HG02610 (cell line): Measurements from ENCODE around the gene MIEN1.
"Not testable (repeated sequence)": the region's sequence is repeated elsewhere in the genome, so short reads cannot be mapped to it uniquely, and the experiment has no call there.

Experiments used
- ATAC-seq: cut with Tn5 transposase; IDR thresholded peaks from one replicate; pipeline ENCODE4 v1.9.1; 2021; ENCODE audit warnings: mild to moderate bottlenecking, moderate library complexity; ENCODE audit not compliant: unreplicated experiment

Gene MIEN1, protein sequence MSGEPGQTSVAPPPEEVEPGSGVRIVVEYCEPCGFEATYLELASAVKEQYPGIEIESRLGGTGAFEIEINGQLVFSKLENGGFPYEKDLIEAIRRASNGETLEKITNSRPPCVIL

DNA sequence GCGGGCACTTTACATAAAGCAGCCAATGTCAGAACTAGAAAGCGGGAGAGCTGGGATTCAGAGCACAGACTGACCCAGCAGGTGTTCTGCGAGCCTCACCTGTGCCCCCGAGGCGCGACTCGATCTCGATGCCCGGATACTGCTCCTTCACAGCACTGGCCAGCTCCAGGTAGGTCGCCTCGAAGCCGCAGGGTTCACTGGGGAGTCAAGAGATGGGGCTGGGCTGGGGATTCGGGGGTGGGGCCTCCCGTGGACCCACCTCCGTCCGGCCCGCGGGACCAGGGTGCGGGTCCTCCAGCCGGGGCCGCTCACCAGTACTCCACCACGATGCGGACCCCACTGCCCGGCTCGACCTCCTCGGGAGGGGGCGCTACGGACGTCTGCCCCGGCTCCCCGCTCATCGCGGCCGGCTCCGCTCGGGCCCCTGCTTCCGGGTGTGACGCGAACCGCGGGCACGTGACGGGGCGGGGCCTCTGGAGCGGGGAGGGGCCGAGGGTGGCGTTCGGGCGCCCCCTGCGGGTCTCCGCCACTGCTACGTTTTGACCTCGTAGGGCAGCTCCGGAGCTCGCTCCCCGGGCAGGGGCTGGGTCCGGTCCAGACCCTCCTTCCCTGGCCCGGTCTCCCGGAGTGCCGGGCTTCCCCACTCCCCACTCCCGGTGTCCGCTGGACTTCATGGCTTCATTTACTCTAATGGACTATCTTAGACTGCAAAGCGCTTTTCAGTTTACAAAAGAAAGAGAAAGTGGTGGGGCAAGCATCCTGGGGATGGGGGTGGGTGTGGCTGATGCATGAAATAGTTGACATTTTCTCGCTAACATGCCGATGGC is at the start of gene MIEN1:
TSS of gene MIEN1 (minus strand) at position 438 of the 827 bp plus-strand sequence. CDS start at position 401, 37 bp downstream.
- peak; percentile 88 for ATAC-seq

DNA sequence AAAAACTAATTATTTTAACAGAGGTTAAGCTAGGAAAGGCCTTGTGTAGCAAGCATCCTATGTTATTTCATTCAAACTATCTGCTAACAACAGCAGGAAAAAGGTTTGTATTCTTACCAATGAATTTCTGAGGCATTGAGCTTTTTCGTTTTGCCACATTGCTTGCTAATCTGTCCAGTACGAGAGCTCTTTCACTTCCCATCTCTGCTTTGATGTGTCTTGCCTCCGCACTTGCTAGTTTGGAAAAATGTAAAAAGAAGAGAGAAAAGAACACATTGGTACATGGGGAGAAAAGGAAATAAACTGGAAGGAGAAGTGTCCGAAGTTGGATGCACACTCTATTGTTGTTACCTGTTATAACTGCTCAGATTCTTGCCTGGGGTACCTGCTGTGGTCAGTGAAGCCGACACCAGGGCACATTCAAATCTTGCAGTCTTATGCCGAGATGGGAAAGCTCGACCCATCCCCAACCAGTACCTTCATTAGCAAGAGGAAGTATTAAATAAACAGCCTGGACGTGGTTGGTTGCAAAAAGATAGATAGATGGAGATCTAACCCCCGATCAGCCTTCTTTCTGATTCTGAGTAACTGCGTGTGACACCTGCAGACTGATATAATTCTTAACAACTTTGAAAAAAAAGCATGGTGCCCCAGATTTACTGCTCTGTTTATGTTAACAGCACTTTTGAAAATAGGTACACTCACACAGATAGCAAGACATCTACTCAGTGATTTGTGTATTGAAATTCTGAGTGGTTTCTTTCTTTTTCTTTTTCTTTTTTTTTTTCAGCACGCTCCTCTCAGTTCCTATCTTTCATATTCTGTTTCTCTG is 47.4 kb upstream of the MIEN1 start:
- ATAC-seq = peak; percentile 52

DNA sequence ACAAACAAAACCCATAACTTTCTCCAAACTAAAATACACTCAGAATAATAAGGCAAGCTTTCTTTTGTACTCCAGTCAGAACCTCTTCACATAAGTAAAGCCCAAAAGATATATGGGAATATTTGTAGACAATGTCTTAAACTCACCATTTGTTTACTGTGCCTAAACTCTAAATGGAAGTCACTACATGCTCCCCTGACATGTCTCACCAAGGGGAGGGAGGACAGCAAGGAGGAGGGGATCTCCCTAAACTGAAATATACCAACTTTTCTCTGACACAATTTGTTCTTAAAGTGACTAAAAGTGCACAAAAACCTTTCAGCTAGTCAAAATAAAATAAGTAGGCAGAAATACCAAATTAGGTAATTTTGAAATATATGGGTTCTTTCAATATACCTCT is 45.9 kb upstream of the MIEN1 start:
- no peak for ATAC-seq

DNA sequence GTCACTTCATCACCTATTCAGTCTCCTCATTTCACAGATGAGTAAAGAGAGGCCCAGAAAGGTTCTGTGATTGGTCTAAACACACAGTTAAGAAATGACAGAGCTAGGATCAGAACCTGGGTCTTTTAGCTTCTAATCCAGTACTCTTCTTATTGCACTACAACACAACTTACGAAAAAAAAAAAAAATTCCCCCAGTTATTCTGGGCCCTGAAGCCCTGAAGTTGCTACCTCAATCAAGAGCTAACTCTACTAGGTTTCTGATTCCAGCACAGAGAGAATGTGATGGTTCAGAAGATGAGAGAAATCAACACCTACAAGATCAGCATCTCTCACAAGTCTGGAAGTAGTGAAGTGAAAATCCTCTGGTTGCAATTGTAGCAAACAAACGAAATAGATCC is 44.7 kb upstream of the MIEN1 start:
- peak; percentile 39 for ATAC-seq

DNA sequence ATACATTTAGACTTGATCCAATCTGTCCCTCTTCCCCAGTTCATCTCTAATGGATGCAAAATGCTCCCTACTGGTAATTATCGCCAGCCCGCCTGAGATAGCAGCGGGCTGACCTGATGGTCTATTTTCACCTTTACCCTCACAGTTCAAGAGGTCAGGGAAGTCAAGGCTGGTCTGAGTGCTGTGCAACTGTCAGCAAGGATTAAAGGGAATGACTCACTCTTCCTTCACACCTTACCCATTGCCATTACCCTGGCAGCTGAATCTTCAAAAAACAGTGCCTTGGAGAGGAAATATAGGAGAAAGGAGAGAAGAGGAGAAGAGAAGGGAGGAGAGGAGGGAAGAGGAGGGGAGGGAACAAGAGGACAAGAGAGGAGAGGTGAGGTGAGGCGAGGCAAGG is 43.7 kb upstream of the MIEN1 start:
- no peak for ATAC-seq

DNA sequence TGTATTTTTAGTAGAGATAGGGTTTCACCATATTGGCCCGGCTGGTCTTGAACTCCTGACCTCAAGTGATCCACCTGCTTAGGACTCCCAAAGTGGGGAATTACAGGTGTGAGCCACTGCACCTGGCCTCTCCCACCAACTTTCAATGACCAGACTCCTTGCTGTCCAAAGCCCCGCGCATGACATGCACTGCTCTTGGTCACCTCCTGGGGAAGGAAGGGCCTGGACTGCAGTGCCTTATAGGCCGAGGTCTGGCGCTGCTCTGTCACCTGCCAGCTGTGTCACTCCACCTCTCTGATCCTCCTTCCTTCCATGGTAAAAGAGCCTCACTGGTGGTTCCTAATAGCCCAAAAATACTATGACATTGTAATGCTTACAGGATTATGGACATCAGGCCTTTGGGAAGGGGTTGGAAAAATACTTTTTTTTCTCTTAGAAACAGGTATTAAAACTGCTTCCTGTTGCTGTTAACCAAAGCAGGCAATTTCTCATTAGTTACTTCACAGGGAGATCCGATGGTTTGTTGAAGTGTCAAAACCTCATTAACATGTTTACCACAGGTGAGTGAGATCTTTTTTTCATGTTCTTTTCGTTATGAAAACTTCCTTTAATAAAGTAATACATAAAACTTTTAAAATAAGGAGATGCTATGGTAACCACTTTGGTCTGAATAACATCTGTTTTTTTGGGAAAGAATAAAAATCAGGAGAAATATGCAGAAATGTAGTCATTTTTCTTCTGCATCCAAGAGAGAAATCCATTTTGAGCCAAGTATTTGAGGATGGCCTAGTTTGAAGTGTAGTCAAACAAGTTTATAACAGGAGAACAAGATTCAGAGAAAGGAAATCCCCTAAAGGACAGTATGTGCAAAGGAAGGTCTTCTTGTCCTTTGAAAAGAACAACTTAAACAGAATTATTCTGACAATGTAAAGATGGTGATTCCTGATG is 42.9 kb upstream of the MIEN1 start:
- ATAC-seq = no peak

DNA sequence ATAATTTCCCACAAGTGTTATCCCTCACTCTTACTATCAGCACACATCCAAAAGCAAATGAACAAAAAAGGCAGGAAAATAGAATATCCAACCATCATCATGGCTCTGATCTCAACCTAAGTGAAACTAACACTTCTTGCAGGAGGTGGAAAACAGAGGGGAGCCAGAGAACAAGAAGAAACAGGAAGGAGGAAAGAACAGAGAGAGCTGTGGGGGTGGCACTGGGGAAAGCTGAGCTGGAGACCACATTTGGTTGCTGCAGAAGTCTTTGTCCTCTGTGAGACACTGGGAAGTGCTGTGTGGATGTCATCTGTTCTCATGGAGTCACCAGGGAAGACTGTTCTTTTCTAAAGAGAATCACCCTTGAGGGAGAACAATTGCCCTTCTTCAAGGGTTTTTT is 42.1 kb upstream of the MIEN1 start:
- no peak for ATAC-seq

DNA sequence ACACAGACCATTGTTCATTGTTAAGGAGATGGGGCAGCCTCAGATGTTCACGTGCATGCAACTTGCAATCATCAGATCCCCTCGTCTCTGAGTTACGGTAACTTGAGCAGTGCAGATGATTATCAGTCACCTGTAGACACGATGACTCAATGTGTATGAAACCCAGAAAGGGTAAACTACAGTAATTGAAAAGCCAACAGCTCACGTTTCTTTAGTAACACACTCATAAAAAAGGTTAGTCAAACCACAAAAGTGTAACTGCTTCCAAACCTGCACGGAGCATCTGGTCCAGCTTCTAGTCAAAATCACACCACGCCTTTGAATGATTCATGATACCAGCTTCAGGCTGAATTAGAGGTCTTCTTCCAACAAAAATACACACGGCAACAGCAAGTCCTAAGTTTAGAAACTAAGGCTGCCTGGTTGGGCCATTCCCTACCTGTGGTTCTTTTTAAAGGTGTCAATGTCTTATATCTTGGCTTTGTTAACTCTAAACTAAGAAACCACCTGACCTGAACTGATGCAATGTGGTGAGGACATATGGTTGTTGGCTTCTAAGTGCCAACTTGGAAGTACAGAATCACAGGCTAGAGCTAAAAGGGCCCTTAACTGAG is 39.7 kb upstream of the MIEN1 start:
- peak; percentile 68 for ATAC-seq

DNA sequence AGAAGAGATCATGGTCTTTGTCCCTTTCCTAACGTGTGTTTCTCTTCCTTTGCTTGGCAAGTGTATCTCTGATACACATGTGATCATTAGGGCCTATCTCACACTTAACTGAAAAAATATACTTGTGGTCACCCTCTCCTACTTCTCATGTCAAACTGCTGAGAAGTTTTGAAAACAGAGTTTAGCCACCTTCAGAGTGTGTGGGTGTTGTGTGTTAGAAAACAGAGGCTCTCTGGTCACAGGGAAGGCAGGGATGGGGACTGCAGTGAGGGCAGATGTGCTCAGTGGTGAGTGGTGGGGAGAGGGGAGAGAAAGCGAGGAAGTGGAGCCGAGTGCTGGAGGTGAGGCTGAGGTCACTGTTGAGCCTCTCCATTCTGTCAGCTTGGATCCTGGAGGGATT is 36.8 kb upstream of the MIEN1 start:
- ATAC-seq = no peak

DNA sequence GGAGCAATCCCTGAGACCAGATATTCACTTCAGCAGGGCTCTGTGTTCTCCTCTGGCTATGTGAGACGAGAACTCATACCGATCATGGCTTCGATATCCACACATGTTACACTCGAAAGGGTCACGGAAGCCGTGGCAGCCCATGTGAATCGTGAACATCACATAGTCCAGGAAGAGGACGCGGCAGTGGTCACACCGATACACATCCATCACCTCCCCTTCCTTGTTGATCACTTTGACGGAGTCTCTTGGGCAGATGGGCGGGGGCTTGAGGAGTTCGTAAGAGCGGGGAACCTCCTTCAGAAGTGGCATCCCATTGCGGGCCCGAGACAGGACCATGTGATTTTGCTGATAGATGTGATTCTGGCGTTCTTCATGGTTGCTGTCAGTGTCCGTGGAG is 35.4 kb upstream of the MIEN1 start:
- no peak for ATAC-seq

DNA sequence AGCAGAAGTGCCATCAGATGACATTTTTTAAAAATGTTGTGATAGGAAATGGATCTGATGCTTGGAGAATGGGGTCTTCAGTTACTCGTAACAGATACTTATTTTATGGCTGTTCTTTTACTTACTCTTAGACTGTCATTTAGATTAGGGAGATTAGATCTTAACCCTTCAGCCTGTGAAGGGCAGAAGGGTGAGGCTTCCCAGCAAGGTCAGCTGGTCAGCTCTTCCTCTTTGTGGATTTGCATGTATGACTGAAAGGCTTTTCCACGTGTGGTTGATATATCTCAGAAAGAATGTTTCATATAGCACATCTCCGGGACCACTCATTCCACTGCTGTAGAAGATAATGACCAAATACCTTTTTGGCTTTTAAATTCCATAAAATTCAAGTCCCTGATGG is 34.8 kb upstream of the MIEN1 start:
- no peak for ATAC-seq

DNA sequence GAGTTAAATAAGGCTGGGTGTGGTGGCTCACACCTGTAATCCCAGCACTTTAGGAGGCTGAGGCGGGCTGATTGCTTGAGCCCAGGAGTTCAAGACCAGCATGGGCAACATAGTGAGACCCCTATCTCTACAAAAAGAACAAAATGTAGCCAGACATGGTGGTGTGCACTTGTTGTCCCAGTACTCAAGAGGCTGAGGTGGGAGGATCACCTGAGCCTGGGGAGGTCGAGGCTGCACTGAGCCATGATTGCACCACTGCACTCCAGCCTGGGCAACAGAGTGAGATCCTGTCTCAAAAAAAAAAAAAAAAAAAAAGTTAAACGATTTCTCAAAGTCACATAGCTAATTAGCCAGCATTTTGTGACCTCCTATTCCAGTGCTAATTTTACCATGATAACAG is 33.8 kb upstream of the MIEN1 start:
- ATAC-seq = not testable (repeated sequence)

DNA sequence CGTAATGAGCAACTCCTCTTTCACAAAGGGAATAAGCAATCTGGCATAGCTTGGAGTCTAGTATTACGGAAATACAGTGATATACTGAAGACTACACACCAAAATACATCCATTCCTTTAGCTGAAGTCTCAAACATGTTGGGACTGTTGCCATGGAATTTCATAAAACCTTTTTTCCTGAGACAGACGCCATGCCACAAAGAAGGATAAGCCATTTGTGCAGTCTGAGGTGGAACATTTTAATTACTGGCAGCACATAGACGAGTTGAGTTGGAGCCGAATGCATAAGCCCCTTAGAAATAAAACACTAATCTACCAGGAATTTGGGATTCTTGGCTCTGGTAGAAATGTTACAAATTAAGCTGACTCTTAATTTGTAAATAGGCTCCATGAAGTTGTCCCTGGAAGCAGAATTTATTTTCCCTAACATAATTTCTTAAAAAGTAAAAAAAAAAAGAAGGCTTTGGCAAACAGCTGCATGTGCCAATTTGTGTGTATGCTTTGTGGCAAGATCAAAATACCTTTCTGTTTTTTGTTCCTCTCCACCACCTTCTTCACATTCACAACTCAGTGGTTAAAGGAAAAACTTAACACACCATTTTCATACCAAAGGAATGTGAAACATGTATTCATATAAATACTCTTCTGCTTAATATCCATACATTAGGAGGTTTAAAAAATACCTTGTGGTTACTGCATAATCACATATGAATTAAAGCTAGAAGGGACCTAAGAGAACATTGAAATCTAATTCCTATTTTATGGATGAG is 32.9 kb upstream of the MIEN1 start:
- no peak for ATAC-seq

DNA sequence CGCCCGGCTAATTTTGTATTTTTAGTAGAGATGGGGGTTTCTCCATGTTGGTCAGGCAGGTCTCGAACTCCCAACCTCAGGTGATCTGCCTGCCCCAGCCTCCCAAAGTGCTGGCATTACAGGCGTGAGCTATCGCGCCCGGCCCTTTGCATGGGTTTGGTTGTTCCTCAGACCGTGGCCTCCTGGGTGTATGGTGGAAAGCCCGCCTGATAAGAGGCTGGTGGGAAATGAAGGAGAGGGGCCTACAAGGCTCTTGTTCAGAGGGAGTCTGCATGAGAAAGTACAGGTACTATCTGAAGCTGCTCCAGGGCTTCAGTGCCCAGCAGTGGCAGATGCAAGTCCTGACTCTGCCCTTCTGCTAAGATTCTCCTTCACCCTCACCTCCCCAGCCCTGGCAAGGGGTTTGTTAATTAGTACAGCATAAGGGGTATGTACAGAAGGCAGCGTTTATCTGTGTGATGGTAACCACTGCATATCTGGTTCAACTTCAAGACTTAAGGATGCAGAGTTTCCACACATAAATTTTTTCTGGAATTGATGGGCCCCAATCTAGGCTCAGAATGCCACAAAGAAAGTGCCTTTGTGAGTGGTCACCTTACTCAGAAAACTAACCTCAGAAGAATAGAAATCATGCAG is 31.6 kb upstream of the MIEN1 start:
- no peak for ATAC-seq

DNA sequence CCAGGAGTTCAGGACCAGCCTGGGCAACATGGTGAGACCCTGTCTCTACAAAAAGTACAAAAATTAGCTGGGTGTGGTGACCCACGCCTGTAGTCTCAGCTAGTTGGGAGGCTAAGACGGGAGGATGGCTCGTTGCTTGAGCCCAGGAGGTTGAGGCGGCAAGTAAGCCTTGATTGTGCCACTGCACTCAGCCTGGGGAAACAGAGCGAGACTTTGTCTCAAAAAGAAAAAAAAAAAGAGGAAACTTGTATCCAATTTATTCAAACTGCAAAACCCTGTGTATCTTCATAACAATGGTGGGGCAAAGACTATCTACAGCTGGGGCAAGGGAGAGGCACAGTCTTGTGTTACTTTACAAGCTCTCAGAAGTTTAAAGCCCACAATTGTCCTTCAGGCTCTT is 28.9 kb upstream of the MIEN1 start:
- ATAC-seq = no peak

DNA sequence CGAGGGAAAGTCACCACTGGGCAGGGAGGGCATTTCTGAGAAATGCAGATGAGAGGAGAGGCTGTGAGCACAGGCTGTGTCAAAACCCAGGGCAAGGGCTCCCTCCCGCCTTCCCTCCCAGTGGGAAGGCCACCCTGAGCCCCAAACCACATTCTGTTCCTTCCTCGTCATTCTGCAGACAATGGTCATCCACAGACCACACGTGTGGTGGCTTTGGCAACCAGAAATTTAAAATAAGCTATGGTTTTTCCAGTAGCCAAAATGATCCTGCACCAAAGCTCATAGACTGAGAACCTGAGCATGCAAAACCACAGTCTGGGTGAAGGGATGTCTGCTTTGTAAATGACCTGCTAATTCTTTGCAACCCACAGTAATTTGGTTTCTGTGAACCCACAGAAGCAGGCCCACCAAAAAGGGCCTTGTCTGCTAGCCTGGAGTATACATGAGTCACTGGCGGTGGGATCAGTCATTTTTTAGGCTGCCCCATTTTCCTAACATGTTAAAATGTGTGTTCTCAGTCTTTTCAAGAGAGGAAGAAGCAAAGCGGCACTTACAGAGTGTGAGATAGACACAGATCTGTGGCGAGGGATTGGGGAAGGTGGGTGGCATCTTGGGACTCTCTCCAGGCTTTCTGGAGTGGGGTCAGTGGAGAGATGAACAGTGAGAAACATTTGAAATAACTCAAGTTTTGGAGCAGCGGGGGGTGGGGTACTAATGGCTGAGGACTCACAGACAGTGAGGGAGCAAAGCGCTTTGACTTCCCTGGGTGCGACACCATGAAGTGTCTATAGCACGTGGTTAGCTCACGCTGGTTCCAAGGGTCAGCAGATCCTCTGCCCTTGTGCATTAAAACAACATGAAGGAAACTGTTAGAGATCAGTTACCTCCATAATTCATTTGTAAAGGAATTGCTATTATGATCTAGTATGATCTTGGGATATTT is 27.9 kb upstream of the MIEN1 start:
- ATAC-seq = peak; percentile 26

DNA sequence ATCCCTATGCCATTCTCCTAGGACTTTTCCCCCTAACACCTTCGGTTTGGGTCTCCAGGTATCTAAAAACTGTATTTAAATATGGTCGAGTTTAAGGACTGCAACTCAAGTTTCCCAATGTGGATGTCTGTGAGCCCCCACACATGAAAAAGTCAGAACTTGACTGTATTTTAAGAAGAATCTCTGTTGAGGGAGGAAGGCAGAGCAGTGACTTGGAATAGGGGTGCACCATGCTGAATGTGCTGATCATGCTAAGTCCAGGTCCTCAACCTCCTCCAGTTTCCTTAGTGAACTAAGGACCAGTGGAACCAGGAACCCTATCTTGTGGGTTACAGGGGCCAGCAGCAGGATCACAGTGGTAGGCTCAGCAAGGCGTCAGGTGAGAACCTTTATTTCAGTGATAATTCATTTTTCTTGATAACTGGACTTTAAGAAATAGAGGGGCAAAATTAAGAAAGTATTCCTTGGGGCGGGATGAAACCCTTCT is 26.9 kb upstream of the MIEN1 start:
- no peak for ATAC-seq
